ENCODE data around the gene SMC1B.
"Not testable (repeated sequence)": the region's sequence is repeated elsewhere in the genome, so short reads cannot be mapped to it uniquely, and the experiment has no call there.

SMC1B gene

GRCh38 chr22:45352757-45353156, 60.6 kb downstream of the SMC1B start:
- not testable (repeated sequence) for DNase-seq (ENCODE audit: low read depth, low spot score)

GRCh38 chr22:45351956-45352355, 61.4 kb downstream of the SMC1B start:
- DNase-seq (ENCODE audit: low read depth, low spot score), result no peak

- peak; percentile 41 for DNase-seq (ENCODE audit: low read depth, low spot score)
These were observed 63.5 kb downstream of the SMC1B start for GRCh38 chr22:45349916-45350315.

- DNase-seq (ENCODE audit: low read depth, low spot score), result peak; percentile 38
These were observed 69.1 kb downstream of the SMC1B start for GRCh38 chr22:45344334-45344733.

GRCh38 chr22:45343143-45343542, 70.3 kb downstream of the SMC1B start:
- DNase-seq (ENCODE audit: low read depth, low spot score), result no peak

- no peak for DNase-seq (ENCODE audit: low read depth, low spot score)
These were observed 71.9 kb downstream of the SMC1B start for GRCh38 chr22:45341498-45341897.

GRCh38 chr22:45340323-45340722, 73.1 kb downstream of the SMC1B start:
- DNase-seq (ENCODE audit: low read depth, low spot score), result no peak

- no peak for DNase-seq (ENCODE audit: low read depth, low spot score)
These were observed 74.6 kb downstream of the SMC1B start for GRCh38 chr22:45338795-45339194.

GRCh38 chr22:45337536-45337935, 75.9 kb downstream of the SMC1B start:
- DNase-seq (ENCODE audit: low read depth, low spot score), result no peak

GRCh38 chr22:45336971-45337431, 76.4 kb downstream of the SMC1B start:
- no peak for DNase-seq (ENCODE audit: low read depth, low spot score)

- no peak for DNase-seq (ENCODE audit: low read depth, low spot score)
These were observed 77.4 kb downstream of the SMC1B start for GRCh38 chr22:45335854-45336522.

GRCh38 chr22:45335021-45335818, 78.2 kb downstream of the SMC1B start:
- DNase-seq (ENCODE audit: low read depth, low spot score), result peak; percentile 79

GRCh38 chr22:45334528-45334927, 78.9 kb downstream of the SMC1B start:
- no peak for DNase-seq (ENCODE audit: low read depth, low spot score)

- no peak for DNase-seq (ENCODE audit: low read depth, low spot score)
These were observed 79.3 kb downstream of the SMC1B start for GRCh38 chr22:45334068-45334467.

- DNase-seq (ENCODE audit: low read depth, low spot score), result no peak
These were observed 81.4 kb downstream of the SMC1B start for GRCh38 chr22:45332001-45332400.

GRCh38 chr22:45331486-45331885, 81.9 kb downstream of the SMC1B start:
- DNase-seq (ENCODE audit: low read depth, low spot score), result no peak

GRCh38 chr22:45330548-45330947, 82.9 kb downstream of the SMC1B start:
- no peak for DNase-seq (ENCODE audit: low read depth, low spot score)

GRCh38 chr22:45329530-45329936, 83.9 kb downstream of the SMC1B start:
- DNase-seq (ENCODE audit: low read depth, low spot score), result no peak

GRCh38 chr22:45328822-45329529, 84.4 kb downstream of the SMC1B start:
- DNase-seq (ENCODE audit: low read depth, low spot score), result no peak

- DNase-seq (ENCODE audit: low read depth, low spot score), result not testable (repeated sequence)
These were observed 85.1 kb downstream of the SMC1B start for GRCh38 chr22:45328261-45328660.

- DNase-seq (ENCODE audit: low read depth, low spot score), result no peak
These were observed 89.1 kb downstream of the SMC1B start for GRCh38 chr22:45324311-45324711.

GRCh38 chr22:45323695-45324094, 89.7 kb downstream of the SMC1B start:
- DNase-seq (ENCODE audit: low read depth, low spot score), result no peak

Measured in ELF-1 (cell line).